ENCODE measurements around the gene CENPF. TPM values are rescaled to one million over a fixed set of nuclear protein-coding genes. Genes with fewer than 3 reads are reported as not detected.

CENPF gene
- total RNA-seq, 4 donors from 2014 or later, result 0.32 to 1.2 (median 0.99) TPM

- WGBS, result 81% methylated on average over 2 of the region's 2 CpGs
- Histone ChIP-seq H3K27me3 (no peaks in the 10 kb centered on the region), H3K27ac (replicated peaks in 1 of 4) (no peak overlapping the region), H3K4me3 (no peak overlapping the region), H3K4me1 (no peaks in the 10 kb centered on the region), H3K36me3 (no peaks in the 10 kb centered on the region), H3K9me3 (no peaks in the 10 kb centered on the region)
- intact Hi-C loops (cut with DNase I), result no loop called here
- DNase-seq (ENCODE audit: extremely low spot score), result no peak
- TF ChIP-seq POLR2AphosphoS5 (IDR thresholded peaks at IDR 0.05) (no peak), CTCF (IDR thresholded peaks at IDR 0.05) (no peak), POLR2A (IDR thresholded peaks at IDR 0.05; ENCODE audit: low read depth) (no peak), EP300 (IDR thresholded peaks at IDR 0.05) (no peak)
Measured at GRCh38 chr1:214569357-214570004, 33.5 kb upstream of the CENPF start.

GRCh38 chr1:214570442-214570841 lies 32.6 kb upstream of the CENPF start:
- no peak for DNase-seq (ENCODE audit: extremely low spot score)
- Histone ChIP-seq H3K27ac (replicated peaks in 1 of 4) (no peak overlapping the region), H3K36me3 (no peaks in the 10 kb centered on the region), H3K9me3 (peaks cover 0 to under 1% (median 0%) of the 10 kb centered on the region in 4 donors), H3K4me3 (no peak overlapping the region), H3K4me1 (no peaks in the 10 kb centered on the region), H3K27me3 (no peaks in the 10 kb centered on the region)
- intact Hi-C loops (cut with DNase I), result no loop called here
- WGBS, result 38% methylated on average over 2 of the region's 2 CpGs
- TF ChIP-seq POLR2AphosphoS5 (IDR thresholded peaks at IDR 0.05) (no peak), EP300 (IDR thresholded peaks at IDR 0.05) (no peak), POLR2A (IDR thresholded peaks at IDR 0.05; ENCODE audit: low read depth) (no peak), CTCF (IDR thresholded peaks at IDR 0.05) (no peak)

- H3K36me3 ChIP-seq, result no peaks in the 10 kb centered on the region
- no peak overlapping the region for H3K27ac ChIP-seq (replicated peaks in 1 of 4)
- intact Hi-C loops (cut with DNase I), result no loop called here
- H3K27me3 ChIP-seq, result no peaks in the 10 kb centered on the region
- H3K4me3 ChIP-seq, result no peak overlapping the region
- H3K9me3 ChIP-seq, result peaks cover 0 to 9% (median 7%) of the 10 kb centered on the region in 4 donors
- no peak for DNase-seq (ENCODE audit: extremely low spot score)
- no peaks in the 10 kb centered on the region for H3K4me1 ChIP-seq
- no peak for TF ChIP-seq CTCF (IDR thresholded peaks at IDR 0.05)
- no peak for TF ChIP-seq POLR2A (IDR thresholded peaks at IDR 0.05; ENCODE audit: low read depth)
- no peak for TF ChIP-seq POLR2AphosphoS5 (IDR thresholded peaks at IDR 0.05)
- no peak for TF ChIP-seq EP300 (IDR thresholded peaks at IDR 0.05)
Measured at GRCh38 chr1:214571281-214571680, 31.7 kb upstream of the CENPF start.

GRCh38 chr1:214573386-214574318 lies 29.3 kb upstream of the CENPF start:
- H3K27ac ChIP-seq (replicated peaks in 1 of 4), result no peak overlapping the region
- WGBS, result 77% methylated on average over 11 of the region's 11 CpGs
- intact Hi-C loops (cut with DNase I), result no loop called here

More at GRCh38 chr1:214573386-214574318, 29.3 kb upstream of the CENPF start:
- H3K9me3 ChIP-seq, result peaks cover 0 to 18% (median 16%) of the 10 kb centered on the region in 4 donors
- DNase-seq (ENCODE audit: extremely low spot score), result no peak
- no peaks in the 10 kb centered on the region for H3K36me3 ChIP-seq
- no peaks in the 10 kb centered on the region for H3K27me3 ChIP-seq
- TF ChIP-seq POLR2A (IDR thresholded peaks at IDR 0.05; ENCODE audit: low read depth) (no peak), POLR2AphosphoS5 (IDR thresholded peaks at IDR 0.05) (no peak), CTCF (IDR thresholded peaks at IDR 0.05) (no peak), EP300 (IDR thresholded peaks at IDR 0.05) (no peak)
- no peaks in the 10 kb centered on the region for H3K4me1 ChIP-seq
- H3K4me3 ChIP-seq, result no peak overlapping the region

All from esophagus muscularis mucosa (tissue), 4 donors.